Endothelial cell of umbilical vein (primary cell): Measurements from ENCODE around the gene CSNK1G3. TPM values are rescaled to one million over a fixed set of nuclear protein-coding genes. Genes with fewer than 3 reads are reported as not detected.
"Not testable (repeated sequence)": the region's sequence is repeated elsewhere in the genome, so short reads cannot be mapped to it uniquely, and the experiment has no call there.

ENCODE experiments used
- Bru-seq: library from RNA; stranded (reverse); fragments of 400-500 nt; gene quantifications from one replicate; lab custom pipeline; 2021; lab: Mats Ljungman, UMichigan
- BruChase-seq, 2 experiments: library from RNA; stranded (reverse); fragments of 400-500 nt; gene quantifications; one replicate each; lab custom pipeline; 2021; lab: Mats Ljungman, UMichigan
- BruUV-seq: library from RNA; stranded (reverse); fragments of 400-500 nt; replicated peaks from 2 replicates; lab custom pipeline; 2021; lab: Mats Ljungman, UMichigan
- CTCF ChIA-PET: fragments of 300-600, 350-600 bp; sonication (Branson Sonifier 250); formaldehyde crosslinking; loops from one replicate; lab custom pipeline; 2021; ENCODE audit warnings: antibody characterized with exemption, inconsistent platforms; lab: Charles Lee
- POLR2A ChIA-PET: fragments of 300-600, 350-600 bp; sonication (Branson Sonifier 250); formaldehyde crosslinking; loops from one replicate; lab custom pipeline; 2021; ENCODE audit warnings: antibody characterized with exemption, inconsistent platforms; lab: Charles Lee
- DNase-seq: peaks from one replicate; pipeline ENCODE4 v3.0.0-alpha.2; 2011; ENCODE audit warnings: low read depth, low spot score
- FAIRE-seq: peaks from 2 replicates; lab custom pipeline; 2011; peaks lifted over from hg19 to GRCh38; lab: Jason Lieb, UNC
- H2AFZ ChIP-seq: 2 replicates; pipeline ENCODE4 v1.6.0; 2012; ENCODE audit warnings: low read depth, low read length, control low read depth, inconsistent platforms
- H3K27ac ChIP-seq: 2 replicates; pipeline ENCODE4 v1.5.1; 2011; ENCODE audit warnings: low read depth, mild to moderate bottlenecking, control low read depth, low read length, moderate library complexity; ENCODE audit not compliant: insufficient read depth
- H3K27me3 ChIP-seq, 2 experiments: 2 replicates each; pipeline versions ENCODE4 v1.6.0 to v1.6.1; 2011; ENCODE audit warnings: low read length in 2 of 2, mixed read lengths in 1 of 2; ENCODE audit not compliant: control insufficient read depth in 2 of 2, insufficient read depth in 2 of 2
- H3K36me3 ChIP-seq, 2 experiments: 2 replicates in 1 of 2; 3 replicates in 1 of 2; pipeline ENCODE4 v1.5.1; 2011; ENCODE audit warnings: low read length in 2 of 2, mild to moderate bottlenecking in 1 of 2, moderate library complexity in 1 of 2; ENCODE audit not compliant: control insufficient read depth in 2 of 2, insufficient read depth in 2 of 2; ENCODE audit errors: extremely low read depth in 1 of 2
- H3K4me1 ChIP-seq: 3 replicates; pipeline ENCODE4 v1.5.1; 2011; ENCODE audit warnings: mild to moderate bottlenecking, low read length; ENCODE audit not compliant: control insufficient read depth, insufficient read depth; ENCODE audit errors: extremely low read depth
- H3K4me2 ChIP-seq: 2 replicates; pipeline ENCODE4 v1.6.1; 2011; ENCODE audit warnings: low read length, control low read depth, mixed read lengths; ENCODE audit not compliant: insufficient read depth
- H3K4me3 ChIP-seq, 3 experiments: fragments of 200-600 bp in 1 of 3; sonication (generic), shearing (Covaris generic) in 1 of 3; replicated peaks in 1 of 3; 2 replicates each; pipeline ENCODE4 v1.5.1; 2011 to 2016; ENCODE audit warnings: control low read depth in 3 of 3, low read length in 3 of 3, mild to moderate bottlenecking in 2 of 3, inconsistent platforms in 1 of 3, low read depth in 1 of 3, moderate library complexity in 1 of 3; ENCODE audit not compliant: insufficient read depth in 1 of 3
- H3K79me2 ChIP-seq: 2 replicates; pipeline ENCODE4 v1.6.0; 2012; ENCODE audit warnings: low read length, inconsistent platforms; ENCODE audit not compliant: control insufficient read depth, insufficient read depth
- H3K9ac ChIP-seq: replicated peaks from 2 replicates; pipeline ENCODE3; 2011; ENCODE audit warnings: low read length, control low read depth; ENCODE audit not compliant: insufficient read depth; ENCODE audit errors: extremely low read depth
- H3K9me1 ChIP-seq: replicated peaks from 3 replicates; pipeline ENCODE4 v1.6.0; 2011; ENCODE audit warnings: mild to moderate bottlenecking, low read length; ENCODE audit not compliant: control insufficient read depth, insufficient read depth; ENCODE audit errors: extremely low read depth
- H3K9me3 ChIP-seq: replicated peaks from 2 replicates; pipeline ENCODE4 v1.5.1; 2012; ENCODE audit warnings: low read length, inconsistent platforms; ENCODE audit not compliant: control insufficient read depth, insufficient read depth
- H4K20me1 ChIP-seq: replicated peaks from 2 replicates; pipeline ENCODE3; 2011; ENCODE audit warnings: mild to moderate bottlenecking, low read length; ENCODE audit not compliant: control insufficient read depth, insufficient read depth; ENCODE audit errors: extremely low read depth
- EZH2 ChIP-seq: IDR thresholded peaks from 2 replicates; pipeline ENCODE4 v1.6.1; 2012; ENCODE audit warnings: borderline replicate concordance, low read depth, mild to moderate bottlenecking, moderate library complexity, low read length, inconsistent platforms; ENCODE audit not compliant: severe bottlenecking
- FOS ChIP-seq: IDR thresholded peaks from 2 replicates; pipeline ENCODE4 v1.6.1; 2011; ENCODE audit warnings: mild to moderate bottlenecking, low read length, moderate library complexity, borderline replicate concordance; ENCODE audit not compliant: insufficient read depth
- GATA2 ChIP-seq: IDR thresholded peaks from 2 replicates; pipeline ENCODE4 v1.7.0; 2011; ENCODE audit warnings: low read depth, mild to moderate bottlenecking, moderate library complexity, mixed read lengths, low read length; ENCODE audit not compliant: insufficient read length, insufficient read depth
- JUN ChIP-seq: IDR thresholded peaks from 2 replicates; pipeline ENCODE4 v1.6.1; 2011; ENCODE audit warnings: borderline replicate concordance, low read depth; ENCODE audit not compliant: insufficient read length, insufficient read depth
- MYC ChIP-seq: IDR thresholded peaks from one replicate; pipeline ENCODE4 v1.6.1; 2011; ENCODE audit warnings: mild to moderate bottlenecking, low read depth, low read length
- POLR2A ChIP-seq: IDR thresholded peaks from 2 replicates; pipeline ENCODE4 v1.6.1; 2012; ENCODE audit warnings: low read depth, mild to moderate bottlenecking, control low read depth, low read length
- POLR2AphosphoS5 ChIP-seq: IDR thresholded peaks from 2 replicates; pipeline ENCODE4 v1.6.1; 2012; ENCODE audit warnings: low read depth, mild to moderate bottlenecking, control low read depth, low read length, moderate library complexity; ENCODE audit not compliant: insufficient read depth
- dilution Hi-C: fragments of 300-500 bp; cut with MboI; formaldehyde crosslinking; loops from one replicate; pipeline ENCODE4 v1.15.0; 2019; ENCODE audit warnings: low sequenced_read_pairs; ENCODE audit not compliant: extremely low pct_ligation_motif_present
- intact Hi-C: fragments of 100-400 bp; cut with micrococcal nuclease; formaldehyde crosslinking; loops from one replicate; pipeline ENCODE4 v1.10.0; 2022
- long read RNA-seq: library from polyadenylated mRNA; stranded (forward); transcript quantifications from one replicate; pipeline ENCODE4 v2.0.0, GENCODE V29; 2021
- polyA minus RNA-seq, 3 experiments: library from RNA; depleted of rRNA, polyadenylated mRNA; stranded (reverse); fragments of >200 nt; gene quantifications; 1 replicate in 1 of 3; 2 replicates in 2 of 3; pipeline ENCODE4 v1.2.3, GENCODE V29; 2011
- polyA plus RNA-seq, 4 experiments: library from polyadenylated mRNA; depleted of rRNA in 3 of 4; stranded (reverse) in 3 of 4; unstranded in 1 of 4; fragments of >200 nt; gene quantifications; 2 replicates each; pipeline versions ENCODE4 v1.2.1 to v1.2.3, GENCODE V29; 2011 to 2012; ENCODE audit warnings: missing spikeins in 1 of 4
- total RNA-seq: library from RNA; stranded (reverse); gene quantifications from 2 replicates; pipeline ENCODE4 v1.2.3, GENCODE V29; 2021
- TF ChIP-seq, protein P1 (sequence below): IDR thresholded peaks from 2 replicates; pipeline ENCODE4 v1.6.1; 2011; ENCODE audit not compliant: insufficient read depth, insufficient read length
- TF ChIP-seq, protein P2 (sequence below), 2 donors: IDR thresholded peaks; 1 replicate in 1 of 2; 2 replicates in 1 of 2; pipeline ENCODE4 v1.5.1; 2011; ENCODE audit warnings: low read length in 2 of 2, mild to moderate bottlenecking in 2 of 2, moderate library complexity in 2 of 2, control low read depth in 1 of 2, inconsistent platforms in 1 of 2, low read depth in 1 of 2; ENCODE audit not compliant: insufficient read depth in 1 of 2; ENCODE audit errors: extremely low read depth in 1 of 2

Gene CSNK1G3
- 33.0 and 35.9 TPM in 2 replicates for total RNA-seq
- 7.4 and 10.4 TPM in 2 replicates for polyA plus RNA-seq
- 11.3 and 11.9 TPM in 2 replicates for polyA plus RNA-seq (2011; cell fraction: cytosol; rRNA removed)
- 12.1 and 16.5 TPM in 2 replicates for polyA plus RNA-seq (2011; cell fraction: nucleus; rRNA removed)
- polyA plus RNA-seq (2012), result 19.1 and 25.2 TPM in 2 replicates
- polyA minus RNA-seq, result 15.6 and 17.8 TPM in 2 replicates
- 31.9 TPM for polyA minus RNA-seq (2011; cell fraction: cytosol; rRNA and poly(A)+ RNA removed)
- polyA minus RNA-seq (2011; cell fraction: nucleus; rRNA and poly(A)+ RNA removed), result 35.0 and 36.1 TPM in 2 replicates
- percentile 86 among the genes with signal in this experiment for Bru-seq, nascent RNA
- BruChase-seq, experiment 1, labeled RNA remaining after a 6-hour chase, result percentile 70 among the genes with signal in this experiment
- percentile 76 among the genes with signal in this experiment for BruChase-seq, experiment 2, labeled RNA remaining after a 2-hour chase
- long read RNA-seq, full-length matches to known transcripts, result 6 of 31 reads
- long read RNA-seq, partial matches to known transcripts, result 2 of 31 reads
- long read RNA-seq, other reads (novel, unspliced or antisense), result 23 of 31 reads

DNA sequence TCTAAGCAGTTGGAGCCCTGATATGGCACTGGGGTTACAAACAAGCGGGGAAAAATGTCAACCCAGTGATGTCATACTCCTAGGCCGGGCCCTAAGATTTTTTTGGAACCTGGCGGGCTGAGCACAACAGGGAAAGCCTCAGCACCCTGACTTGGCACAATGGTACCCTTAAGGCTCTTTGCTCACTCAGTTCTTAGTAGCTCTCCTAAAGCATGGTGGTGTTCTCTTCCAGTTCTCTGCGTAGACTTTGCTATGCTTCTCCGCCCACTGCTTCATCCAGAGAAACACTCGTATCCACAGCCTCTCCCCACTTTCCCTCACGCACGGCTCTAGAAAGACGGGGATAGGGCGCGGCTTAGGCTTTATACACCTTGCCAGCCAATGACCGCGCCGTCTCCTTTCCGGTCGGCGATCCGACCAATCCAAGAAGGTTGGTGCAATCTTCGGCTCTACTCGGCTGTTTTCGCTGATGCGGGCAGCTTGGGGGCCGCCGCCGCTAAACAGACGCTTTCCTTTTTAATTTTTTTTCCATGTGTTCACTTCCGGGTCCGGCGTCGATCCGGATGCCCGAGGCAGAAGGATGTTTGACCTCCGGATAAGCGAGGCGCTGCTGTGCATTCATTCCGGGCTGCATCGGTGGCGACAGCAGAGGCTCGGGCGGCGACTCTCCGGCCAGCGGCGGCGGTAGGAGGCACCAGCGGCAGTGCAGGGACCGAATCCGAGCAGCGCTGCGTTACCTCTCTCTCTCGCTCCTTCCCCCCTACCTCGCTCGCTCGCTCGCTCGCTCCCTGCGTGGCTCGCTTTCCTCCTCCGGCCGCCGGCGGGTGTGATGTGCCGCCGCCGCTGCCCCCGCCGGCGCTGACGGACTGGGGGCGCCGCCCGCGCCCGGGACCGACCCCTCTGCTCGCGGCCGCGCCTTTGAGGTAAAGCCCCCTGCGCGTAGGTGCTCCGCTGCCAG is at the start of gene CSNK1G3:
Gene CSNK1G3, plus strand, starts transcription at position 530 of the 958 bp plus-strand sequence. CDS start 33,487 bp downstream, outside the sequence.
- intact Hi-C loops, result loop anchor here (1.0 to 10.0 kb wide), 5 partner anchors 29 to 667 kb away; partner anchors contain the start of genes CEP120, PPIC and SNX24
- peak; percentile 98 for FAIRE-seq

DNA sequence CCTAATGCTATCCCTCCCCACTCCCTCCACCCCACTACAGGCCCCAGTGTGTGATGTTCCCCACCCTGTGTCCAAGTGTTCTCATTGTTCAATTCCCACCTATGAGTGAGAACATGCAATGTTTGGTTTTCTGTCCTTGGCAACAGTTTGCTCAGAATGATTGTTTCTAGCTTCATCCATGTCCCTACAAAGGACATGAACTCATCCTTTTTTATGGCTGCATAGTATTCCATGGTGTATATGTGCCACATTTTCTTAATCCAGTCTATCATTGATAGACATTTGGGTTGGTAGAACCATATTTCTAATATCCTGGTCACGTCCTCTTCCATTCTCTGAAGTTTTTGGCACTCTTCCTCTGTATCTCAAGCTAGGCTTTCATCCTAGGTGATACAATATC is 45.1 kb upstream of the CSNK1G3 start:
- H3K4me1 ChIP-seq, POLR2A ChIA-PET, H3K36me3 ChIP-seq, H3K27ac ChIP-seq, CTCF ChIA-PET, H3K9ac ChIP-seq, DNase-seq, H3K4me2 ChIP-seq, intact Hi-C loops, FAIRE-seq, H3K9me1 ChIP-seq, H4K20me1 ChIP-seq, dilution Hi-C loops, BruUV-seq, H3K9me3 ChIP-seq, H3K4me3 ChIP-seq, H3K79me2 ChIP-seq, H2AFZ ChIP-seq: not testable (repeated sequence)
- H3K27me3 ChIP-seq, result peaks cover 2 to 10% of the 10 kb centered on the region in 2 experiments

More for the DNA sequence above, at the start of gene CSNK1G3:
- TF ChIP-seq JUN (no peak), POLR2AphosphoS5 (peak; percentile 95), POLR2A (peak; percentile 98), EZH2 (no peak), FOS (no peak), GATA2 (no peak), MYC (no peak)
- TF ChIP-seq, protein P1, sequence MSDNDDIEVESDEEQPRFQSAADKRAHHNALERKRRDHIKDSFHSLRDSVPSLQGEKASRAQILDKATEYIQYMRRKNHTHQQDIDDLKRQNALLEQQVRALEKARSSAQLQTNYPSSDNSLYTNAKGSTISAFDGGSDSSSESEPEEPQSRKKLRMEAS, result no peak
- TF ChIP-seq, protein P2, sequence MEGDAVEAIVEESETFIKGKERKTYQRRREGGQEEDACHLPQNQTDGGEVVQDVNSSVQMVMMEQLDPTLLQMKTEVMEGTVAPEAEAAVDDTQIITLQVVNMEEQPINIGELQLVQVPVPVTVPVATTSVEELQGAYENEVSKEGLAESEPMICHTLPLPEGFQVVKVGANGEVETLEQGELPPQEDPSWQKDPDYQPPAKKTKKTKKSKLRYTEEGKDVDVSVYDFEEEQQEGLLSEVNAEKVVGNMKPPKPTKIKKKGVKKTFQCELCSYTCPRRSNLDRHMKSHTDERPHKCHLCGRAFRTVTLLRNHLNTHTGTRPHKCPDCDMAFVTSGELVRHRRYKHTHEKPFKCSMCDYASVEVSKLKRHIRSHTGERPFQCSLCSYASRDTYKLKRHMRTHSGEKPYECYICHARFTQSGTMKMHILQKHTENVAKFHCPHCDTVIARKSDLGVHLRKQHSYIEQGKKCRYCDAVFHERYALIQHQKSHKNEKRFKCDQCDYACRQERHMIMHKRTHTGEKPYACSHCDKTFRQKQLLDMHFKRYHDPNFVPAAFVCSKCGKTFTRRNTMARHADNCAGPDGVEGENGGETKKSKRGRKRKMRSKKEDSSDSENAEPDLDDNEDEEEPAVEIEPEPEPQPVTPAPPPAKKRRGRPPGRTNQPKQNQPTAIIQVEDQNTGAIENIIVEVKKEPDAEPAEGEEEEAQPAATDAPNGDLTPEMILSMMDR (IDR thresholded peaks at IDR 0.05; ENCODE audit: extremely low read depth in 1 of 2, insufficient read depth in 1 of 2, low read depth in 1 of 2, low read length in 2 of 2), result no peak
- Histone ChIP-seq H3K27me3 (peaks cover 2 to 9% of the 10 kb centered on the region in 2 experiments), H3K9me1 (no peaks in the 10 kb centered on the region), H3K79me2 (peaks cover 41% of the 10 kb centered on the region), H3K4me3 (peak within 1 kb of the TSS; percentile 69 to 81 (median 74)), H3K4me1 (peaks cover 10% of the 10 kb centered on the region), H2AFZ (peak within 1 kb of the TSS; percentile 91), H3K36me3 (no peaks in the 10 kb centered on the region), H3K9ac (peak within 1 kb of the TSS; percentile 82), H3K27ac (peak within 1 kb of the TSS; percentile 62), H3K4me2 (peak within 1 kb of the TSS; percentile 80), H3K9me3 (no peaks in the 10 kb centered on the region), H4K20me1 (peaks cover 4% of the 10 kb centered on the region)
- dilution Hi-C loops, result no loop called here
- POLR2A ChIA-PET, result interaction anchor here (0.8 to 3.9 kb wide), 5 partner anchors 49 to 227 kb away, joined by 3 to 34 read pairs (median 4); partner anchors contain the start of gene CEP120
- BruUV-seq, result TSS peak; percentile 96
- peak; percentile 99 for DNase-seq
- CTCF ChIA-PET, result interaction anchor here (2.8 kb wide), 1 partner anchor 89 kb away, joined by 23 read pairs; the partner anchor contains the start of gene CEP120
